ENCODE results near the gene ACTRT2. TPM values are rescaled to one million over a fixed set of nuclear protein-coding genes. Genes with fewer than 3 reads are reported as not detected.

The ACTRT2 gene
- total and polyA plus RNA-seq, 2 experiments from 2014 or later: not detected

GRCh38 chr1:3049905-3050304, 28.6 kb downstream of the ACTRT2 start:
- Mint-ChIP-seq H3K9me3 (peaks cover 5% of the 10 kb centered on the region), H3K4me3 (no peak overlapping the region), H3K4me1 (no peaks in the 10 kb centered on the region), H3K27ac (no peak overlapping the region), H3K27me3 (ENCODE audit: insufficient read depth, low read depth, poor library complexity) (peaks cover 18% of the 10 kb centered on the region), H3K36me3 (ENCODE audit: low read depth) (no peaks in the 10 kb centered on the region)
- TF ChIP-seq POLR2AphosphoS5 (IDR thresholded peaks at IDR 0.05; ENCODE audit: low read depth) (no peak), JUNB (IDR thresholded peaks at IDR 0.05; ENCODE audit: unreplicated experiment) (no peak), CREB1 (CRISPR knock-in tag; IDR thresholded peaks at IDR 0.05; ENCODE audit: low read depth) (no peak), ETS1 (IDR thresholded peaks at IDR 0.05) (no peak), ZNF331 (CRISPR knock-in tag; IDR thresholded peaks at IDR 0.05; ENCODE audit: low read depth) (no peak), EZH2 (IDR thresholded peaks at IDR 0.05; ENCODE audit: low read depth, unreplicated experiment) (no peak), ZNF114 (CRISPR knock-in tag; IDR thresholded peaks at IDR 0.05) (no peak), ZNF462 (CRISPR knock-in tag; IDR thresholded peaks at IDR 0.05) (no peak), EZH2phosphoT487 (IDR thresholded peaks at IDR 0.05; ENCODE audit: unreplicated experiment) (no peak), REST (IDR thresholded peaks at IDR 0.05; ENCODE audit: unreplicated experiment) (no peak), CTCF (conservative IDR thresholded peaks at IDR 0.05; ENCODE audit: low read depth in 2 of 2) (no peak), STAT1 (IDR thresholded peaks at IDR 0.05; ENCODE audit: unreplicated experiment) (no peak), NANOG (IDR thresholded peaks at IDR 0.05; ENCODE audit: borderline replicate concordance) (no peak)
- Histone ChIP-seq H3K4me3 (no peak overlapping the region), H3F3A (replicated peaks; ENCODE audit: low read depth) (no peaks in the 10 kb centered on the region), H2AFZ (no peak overlapping the region), H3K27me3 (ENCODE audit: insufficient read depth) (0 out of 2 replicates have a peak, but pooled peaks cover 5% of the 10 kb centered on the region), H3K9me2 (ENCODE audit: insufficient read depth) (no peaks in the 10 kb centered on the region), H3K36me3 (ENCODE audit: insufficient read depth) (no peaks in the 10 kb centered on the region), H3K79me2 (replicated peaks; ENCODE audit: insufficient read depth) (no peaks in the 10 kb centered on the region), H3K4me2 (no peak overlapping the region), H3K4me1 (ENCODE audit: insufficient read depth) (no peaks in the 10 kb centered on the region), H3K27ac (ENCODE audit: low read depth) (no peak overlapping the region), H4K20me1 (replicated peaks; ENCODE audit: insufficient read depth) (no peaks in the 10 kb centered on the region)
- ATAC-seq (no peak), DNase-seq (ENCODE audit: low spot score) (no peak)

Data from GM23338 (cell line).